Omental fat pad (tissue), 4 donors: Measurements from ENCODE around the gene FDX2. TPM values are rescaled to one million over a fixed set of nuclear protein-coding genes. Genes with fewer than 3 reads are reported as not detected.

Experiments
- ATAC-seq: fragments of 150-250 bp; one replicate; pipeline ENCODE4 v1.9.1; 2016; ENCODE audit warnings: mild to moderate bottlenecking, moderate library complexity; ENCODE audit not compliant: low FRiP score
- DNase-seq: peaks from one replicate; pipeline ENCODE4 v3.0.0-alpha.2; 2019; ENCODE audit warnings: low spot score
- CTCF ChIP-seq, 3 donors: fragments of 450-650 bp; IDR thresholded peaks; one replicate each; pipeline ENCODE4 v1.5.1; 2016 to 2017; ENCODE audit warnings: antibody characterized with exemption in 3 of 3, mild to moderate bottlenecking in 3 of 3, moderate library complexity in 2 of 3
- total RNA-seq, 4 donors: library from RNA; depleted of rRNA; stranded (reverse); fragments of >200 nt; gene quantifications; one replicate each; pipeline ENCODE4 v1.1.0, GENCODE V29; 2016

Gene FDX2
- total RNA-seq, 4 donors from 2014 or later = 9.0 to 26.2 (median 17.8) TPM

DNA sequence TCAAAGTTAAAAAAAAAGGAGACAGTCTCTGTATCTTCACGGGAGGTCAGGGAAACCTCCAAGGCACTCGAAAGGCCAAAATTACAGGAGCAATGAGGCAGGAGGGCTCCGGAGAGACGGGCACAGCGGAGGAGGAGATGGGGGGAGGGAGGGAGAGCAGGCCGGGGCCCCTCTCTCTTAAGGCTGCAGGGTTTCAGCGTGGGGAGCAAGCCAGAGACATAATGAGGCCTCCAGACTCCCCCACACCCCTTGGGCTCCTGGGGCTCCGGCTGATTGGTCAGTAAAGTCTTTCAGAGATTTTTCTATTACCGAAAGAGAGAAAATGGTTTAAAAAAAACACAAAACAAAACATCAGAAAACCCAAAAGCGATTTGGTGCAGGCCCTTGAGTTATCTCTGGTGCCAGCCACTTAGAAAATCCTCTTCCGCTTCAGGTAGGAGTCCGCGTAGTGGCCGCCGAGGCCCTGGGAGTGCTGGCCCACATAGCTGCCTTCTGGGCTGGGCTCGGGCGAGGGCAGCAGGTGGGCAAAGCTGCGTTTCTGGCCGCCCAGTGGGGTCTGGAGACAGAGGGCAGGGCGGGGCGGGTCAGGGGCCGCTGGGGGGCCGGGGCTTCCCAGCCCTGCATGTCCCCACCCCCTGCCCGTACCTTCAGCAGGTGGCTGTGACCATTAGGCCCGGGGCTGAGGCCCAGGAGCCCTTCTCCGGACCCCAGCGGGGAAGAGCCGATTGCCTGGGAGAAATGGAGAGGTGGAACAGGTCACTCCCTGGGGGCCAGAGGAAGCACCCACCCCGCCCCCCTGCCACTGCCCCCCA lies 1.4 kb upstream of the FDX2 start:
- ATAC-seq = no peak
- no peak for DNase-seq
- no peak for TF ChIP-seq CTCF (IDR thresholded peaks at IDR 0.05)

GRCh38 chr19:10316229-10317044 lies 622 bp upstream of the FDX2 start:
- DNase-seq (no peak), ATAC-seq (no peak)
- no peak for TF ChIP-seq CTCF (IDR thresholded peaks at IDR 0.05)

DNA sequence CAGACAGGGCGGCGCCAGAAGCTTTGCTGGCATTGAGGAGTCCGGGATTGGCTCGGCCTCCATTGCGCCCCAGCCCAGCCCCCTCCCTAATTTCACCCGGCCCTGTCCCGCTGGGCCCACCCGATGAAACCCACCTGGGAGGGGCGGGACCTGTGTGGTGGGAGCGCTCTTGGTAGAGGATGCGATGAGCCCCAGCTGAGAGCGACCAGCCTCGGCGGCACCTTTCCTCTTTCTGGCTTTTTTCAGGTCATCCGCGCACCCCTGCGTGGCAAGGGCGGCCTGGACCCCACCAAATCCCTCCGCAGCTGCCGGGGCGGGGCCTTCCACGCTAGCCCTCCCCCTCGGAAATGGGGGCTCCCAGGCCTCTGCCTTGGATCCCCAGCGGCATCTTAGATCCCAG lies 6.4 kb downstream of the FDX2 start, which contains the start of gene ZGLP1:
TSS of gene ZGLP1 (minus strand) at position 393 of the 400 bp plus-strand sequence.
- no peak for TF ChIP-seq CTCF (IDR thresholded peaks at IDR 0.05)
- no peak for ATAC-seq
- DNase-seq = no peak

DNA sequence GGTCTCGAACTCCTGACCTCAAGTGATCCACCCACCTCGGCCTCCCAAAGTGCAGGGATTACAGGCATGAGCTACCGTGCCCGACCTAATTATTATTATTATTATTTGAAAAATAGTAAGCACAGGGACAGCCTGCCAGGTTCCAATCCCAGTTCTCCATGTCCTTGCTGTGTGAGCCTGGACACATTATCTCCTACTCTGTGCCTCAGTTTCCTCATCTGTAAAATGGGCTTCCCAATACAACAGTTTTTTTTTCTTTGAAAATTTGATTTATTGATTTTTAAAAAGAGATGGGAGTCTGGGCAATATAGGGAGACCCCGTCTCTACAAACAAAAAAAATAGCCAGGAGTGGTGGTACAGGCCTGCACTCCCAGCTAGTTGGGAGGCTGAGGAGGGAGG lies 9.5 kb downstream of the FDX2 start:
- ATAC-seq (no peak), DNase-seq (no peak)
- no peak for TF ChIP-seq CTCF (IDR thresholded peaks at IDR 0.05)

- TF ChIP-seq CTCF (IDR thresholded peaks at IDR 0.05) = no peak
- ATAC-seq (no peak), DNase-seq (no peak)
Observed at GRCh38 chr19:10305139-10305806, 10.5 kb downstream of the FDX2 start.

DNA sequence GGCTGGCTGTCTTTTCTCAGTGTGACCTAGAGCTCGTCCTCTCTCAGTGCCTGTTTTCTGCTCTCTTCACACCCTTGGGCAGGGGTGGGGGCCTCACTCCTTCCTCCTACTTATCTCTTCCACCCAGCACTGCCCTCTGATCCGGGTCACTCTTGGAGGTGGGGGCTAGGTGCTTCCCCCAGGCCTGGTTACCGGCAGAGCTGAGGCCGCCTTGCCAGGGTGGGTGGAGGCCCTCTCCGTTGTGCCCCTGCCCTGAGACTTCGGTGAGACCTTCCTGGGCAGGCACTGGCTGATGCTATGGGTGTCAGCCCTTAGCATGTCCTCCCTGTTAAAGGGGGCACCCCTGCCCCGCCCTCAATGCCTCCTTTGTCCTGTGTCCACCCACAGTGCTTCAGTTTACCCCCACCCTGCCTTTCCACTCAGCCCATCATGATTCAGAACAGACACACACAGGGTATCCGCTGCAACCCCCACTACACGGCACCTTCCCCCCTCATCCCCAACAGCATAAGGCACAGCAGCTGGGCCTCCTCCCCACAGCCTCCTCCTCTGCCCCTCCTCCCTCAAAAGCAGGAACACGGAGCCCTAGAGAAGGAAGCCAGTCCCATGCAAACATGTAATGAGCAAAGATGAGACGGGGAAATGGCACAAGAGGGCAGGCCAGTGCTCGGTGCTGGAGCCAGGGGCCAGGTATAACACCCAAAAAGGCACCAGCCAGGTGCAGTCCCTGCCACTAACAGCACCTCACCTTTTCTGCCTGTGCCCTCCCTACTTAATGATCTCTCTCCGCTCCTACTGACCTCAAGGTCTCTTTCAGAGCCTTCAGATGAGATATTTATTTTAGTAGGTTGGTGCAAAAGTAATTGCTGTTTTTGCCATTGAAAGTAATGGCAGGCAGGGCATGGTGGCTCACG lies 16.0 kb downstream of the FDX2 start:
- DNase-seq (no peak), ATAC-seq (peak; percentile 16)

More for the DNA sequence above, 16.0 kb downstream of the FDX2 start:
- no peak for TF ChIP-seq CTCF (IDR thresholded peaks at IDR 0.05)
